CD4-positive, alpha-beta T cell treated with Interleukin-6 for 4 hours (primary cell): ENCODE measurements around the gene HIF1A.
"Not testable (repeated sequence)": the region's sequence is repeated elsewhere in the genome, so short reads cannot be mapped to it uniquely, and the experiment has no call there.

ENCODE experiments used
- DNase-seq: peaks from one replicate; pipeline ENCODE4 v3.0.0-alpha.2; 2020; ENCODE audit warnings: mixed read lengths

HIF1A gene

GRCh38 chr14:61710853-61711817 is 15.8 kb downstream of the HIF1A start:
- no peak for DNase-seq

- no peak for DNase-seq
These were observed 16.8 kb downstream of the HIF1A start for GRCh38 chr14:61712137-61712536.

- DNase-seq: no peak
These were observed 18.6 kb downstream of the HIF1A start for GRCh38 chr14:61713724-61714437.

- no peak for DNase-seq
These were observed 21.6 kb downstream of the HIF1A start for GRCh38 chr14:61716956-61717355.

GRCh38 chr14:61718039-61718438 is 22.7 kb downstream of the HIF1A start:
- DNase-seq: no peak

- peak; percentile 20 for DNase-seq
These were observed 24.3 kb downstream of the HIF1A start for GRCh38 chr14:61719344-61720293.

GRCh38 chr14:61720294-61720661 is 25.0 kb downstream of the HIF1A start:
- DNase-seq: peak; percentile 19

- DNase-seq: no peak
These were observed 25.4 kb downstream of the HIF1A start for GRCh38 chr14:61720741-61721140.

GRCh38 chr14:61724133-61724532 is 28.8 kb downstream of the HIF1A start:
- DNase-seq: no peak

GRCh38 chr14:61726778-61727658 is 31.7 kb downstream of the HIF1A start:
- DNase-seq: no peak

GRCh38 chr14:61730756-61731373 is 35.6 kb downstream of the HIF1A start:
- DNase-seq: peak; percentile 24

GRCh38 chr14:61733972-61734371 is 38.7 kb downstream of the HIF1A start:
- DNase-seq: no peak

- DNase-seq: no peak
These were observed 41.4 kb downstream of the HIF1A start for GRCh38 chr14:61736751-61737150.

GRCh38 chr14:61737915-61738314 is 42.6 kb downstream of the HIF1A start:
- DNase-seq: no peak

GRCh38 chr14:61739133-61739532 is 43.8 kb downstream of the HIF1A start:
- no peak for DNase-seq

- no peak for DNase-seq
These were observed 47.1 kb downstream of the HIF1A start for GRCh38 chr14:61742371-61742770.

- no peak for DNase-seq
These were observed 48.9 kb downstream of the HIF1A start for GRCh38 chr14:61744238-61744637.

GRCh38 chr14:61746346-61746745 is 51.0 kb downstream of the HIF1A start:
- not testable (repeated sequence) for DNase-seq

- DNase-seq: no peak
These were observed 51.6 kb downstream of the HIF1A start for GRCh38 chr14:61746881-61747280.

GRCh38 chr14:61747342-61747741 is 52.0 kb downstream of the HIF1A start:
- DNase-seq: no peak

- no peak for DNase-seq
These were observed 54.0 kb downstream of the HIF1A start for GRCh38 chr14:61749264-61749663.
